ENCODE measurements around the gene THOC1. TPM values are rescaled to one million over a fixed set of nuclear protein-coding genes. Genes with fewer than 3 reads are reported as not detected.
A peak's percentile ranks its signal among the peaks of the same experiment; 100 is the strongest.

Gene THOC1
- total and polyA plus RNA-seq, 2 experiments from 2014 or later: 73.0 to 108 TPM

DNA sequence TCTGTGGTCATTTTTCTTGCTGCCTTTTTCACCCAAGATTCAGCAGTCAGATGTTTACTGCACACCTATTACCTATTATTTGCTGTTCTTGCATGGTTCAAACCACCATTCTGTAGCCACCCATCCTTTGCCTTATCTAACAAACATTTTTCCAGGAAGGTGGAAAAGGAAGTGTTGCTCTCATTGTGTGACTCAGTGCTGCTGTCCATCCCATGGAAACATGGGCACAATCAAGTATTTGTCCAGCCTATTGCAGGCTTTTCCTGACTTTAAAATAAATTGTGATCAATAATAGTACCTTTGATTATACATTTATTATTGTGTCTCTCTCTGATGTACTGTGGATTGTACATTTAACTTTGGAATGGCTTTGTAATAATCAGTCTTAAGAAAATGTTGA is 56.3 kb downstream of the THOC1 start (continued):
- TF ChIP-seq, protein P1, sequence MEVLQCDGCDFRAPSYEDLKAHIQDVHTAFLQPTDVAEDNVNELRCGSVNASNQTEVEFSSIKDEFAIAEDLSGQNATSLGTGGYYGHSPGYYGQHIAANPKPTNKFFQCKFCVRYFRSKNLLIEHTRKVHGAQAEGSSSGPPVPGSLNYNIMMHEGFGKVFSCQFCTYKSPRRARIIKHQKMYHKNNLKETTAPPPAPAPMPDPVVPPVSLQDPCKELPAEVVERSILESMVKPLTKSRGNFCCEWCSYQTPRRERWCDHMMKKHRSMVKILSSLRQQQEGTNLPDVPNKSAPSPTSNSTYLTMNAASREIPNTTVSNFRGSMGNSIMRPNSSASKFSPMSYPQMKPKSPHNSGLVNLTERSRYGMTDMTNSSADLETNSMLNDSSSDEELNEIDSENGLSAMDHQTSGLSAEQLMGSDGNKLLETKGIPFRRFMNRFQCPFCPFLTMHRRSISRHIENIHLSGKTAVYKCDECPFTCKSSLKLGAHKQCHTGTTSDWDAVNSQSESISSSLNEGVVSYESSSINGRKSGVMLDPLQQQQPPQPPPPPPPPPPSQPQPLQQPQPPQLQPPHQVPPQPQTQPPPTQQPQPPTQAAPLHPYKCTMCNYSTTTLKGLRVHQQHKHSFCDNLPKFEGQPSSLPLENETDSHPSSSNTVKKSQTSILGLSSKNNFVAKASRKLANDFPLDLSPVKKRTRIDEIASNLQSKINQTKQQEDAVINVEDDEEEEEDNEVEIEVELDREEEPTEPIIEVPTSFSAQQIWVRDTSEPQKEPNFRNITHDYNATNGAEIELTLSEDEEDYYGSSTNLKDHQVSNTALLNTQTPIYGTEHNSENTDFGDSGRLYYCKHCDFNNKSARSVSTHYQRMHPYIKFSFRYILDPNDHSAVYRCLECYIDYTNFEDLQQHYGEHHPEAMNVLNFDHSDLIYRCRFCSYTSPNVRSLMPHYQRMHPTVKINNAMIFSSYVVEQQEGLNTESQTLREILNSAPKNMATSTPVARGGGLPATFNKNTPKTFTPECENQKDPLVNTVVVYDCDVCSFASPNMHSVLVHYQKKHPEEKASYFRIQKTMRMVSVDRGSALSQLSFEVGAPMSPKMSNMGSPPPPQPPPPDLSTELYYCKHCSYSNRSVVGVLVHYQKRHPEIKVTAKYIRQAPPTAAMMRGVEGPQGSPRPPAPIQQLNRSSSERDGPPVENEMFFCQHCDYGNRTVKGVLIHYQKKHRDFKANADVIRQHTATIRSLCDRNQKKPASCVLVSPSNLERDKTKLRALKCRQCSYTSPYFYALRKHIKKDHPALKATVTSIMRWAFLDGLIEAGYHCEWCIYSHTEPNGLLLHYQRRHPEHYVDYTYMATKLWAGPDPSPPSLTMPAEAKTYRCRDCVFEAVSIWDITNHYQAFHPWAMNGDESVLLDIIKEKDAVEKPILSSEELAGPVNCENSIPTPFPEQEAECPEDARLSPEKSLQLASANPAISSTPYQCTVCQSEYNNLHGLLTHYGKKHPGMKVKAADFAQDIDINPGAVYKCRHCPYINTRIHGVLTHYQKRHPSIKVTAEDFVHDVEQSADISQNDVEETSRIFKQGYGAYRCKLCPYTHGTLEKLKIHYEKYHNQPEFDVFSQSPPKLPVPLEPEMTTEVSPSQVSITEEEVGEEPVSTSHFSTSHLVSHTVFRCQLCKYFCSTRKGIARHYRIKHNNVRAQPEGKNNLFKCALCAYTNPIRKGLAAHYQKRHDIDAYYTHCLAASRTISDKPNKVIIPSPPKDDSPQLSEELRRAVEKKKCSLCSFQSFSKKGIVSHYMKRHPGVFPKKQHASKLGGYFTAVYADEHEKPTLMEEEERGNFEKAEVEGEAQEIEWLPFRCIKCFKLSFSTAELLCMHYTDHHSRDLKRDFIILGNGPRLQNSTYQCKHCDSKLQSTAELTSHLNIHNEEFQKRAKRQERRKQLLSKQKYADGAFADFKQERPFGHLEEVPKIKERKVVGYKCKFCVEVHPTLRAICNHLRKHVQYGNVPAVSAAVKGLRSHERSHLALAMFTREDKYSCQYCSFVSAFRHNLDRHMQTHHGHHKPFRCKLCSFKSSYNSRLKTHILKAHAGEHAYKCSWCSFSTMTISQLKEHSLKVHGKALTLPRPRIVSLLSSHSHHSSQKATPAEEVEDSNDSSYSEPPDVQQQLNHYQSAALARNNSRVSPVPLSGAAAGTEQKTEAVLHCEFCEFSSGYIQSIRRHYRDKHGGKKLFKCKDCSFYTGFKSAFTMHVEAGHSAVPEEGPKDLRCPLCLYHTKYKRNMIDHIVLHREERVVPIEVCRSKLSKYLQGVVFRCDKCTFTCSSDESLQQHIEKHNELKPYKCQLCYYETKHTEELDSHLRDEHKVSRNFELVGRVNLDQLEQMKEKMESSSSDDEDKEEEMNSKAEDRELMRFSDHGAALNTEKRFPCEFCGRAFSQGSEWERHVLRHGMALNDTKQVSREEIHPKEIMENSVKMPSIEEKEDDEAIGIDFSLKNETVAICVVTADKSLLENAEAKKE (CRISPR knock-in tag; IDR thresholded peaks at IDR 0.05): no peak
- TF ChIP-seq STAT1 (IDR thresholded peaks at IDR 0.05; ENCODE audit: unreplicated experiment): no peak
- no peak for TF ChIP-seq JUNB (IDR thresholded peaks at IDR 0.05; ENCODE audit: unreplicated experiment)
- no peak for TF ChIP-seq EZH2phosphoT487 (IDR thresholded peaks at IDR 0.05; ENCODE audit: unreplicated experiment)
- no peak for TF ChIP-seq ZNF114 (CRISPR knock-in tag; IDR thresholded peaks at IDR 0.05)
- no peak for TF ChIP-seq NANOG (IDR thresholded peaks at IDR 0.05; ENCODE audit: borderline replicate concordance)
- TF ChIP-seq CREB1 (CRISPR knock-in tag; IDR thresholded peaks at IDR 0.05; ENCODE audit: low read depth): no peak

DNA sequence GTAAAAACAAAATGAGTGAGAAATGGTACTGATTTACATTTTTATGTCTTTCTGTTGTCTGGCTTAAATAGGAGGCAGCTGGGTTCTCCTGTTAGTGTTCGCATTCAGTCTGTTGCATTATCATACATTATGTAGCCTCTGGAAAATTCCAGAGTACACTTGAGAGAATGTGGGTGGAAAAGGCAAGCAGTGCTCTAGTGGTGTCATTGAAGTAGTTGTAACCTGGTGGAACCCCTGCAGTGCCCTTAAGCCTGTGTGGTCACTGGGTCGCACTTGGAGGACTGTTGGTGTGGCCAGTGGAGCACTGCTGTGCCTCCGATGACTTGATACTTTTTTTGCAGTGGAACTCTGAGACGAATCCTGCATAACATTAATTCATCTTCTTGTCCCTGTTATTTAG is 57.1 kb downstream of the THOC1 start:
- H3K9me2 ChIP-seq (ENCODE audit: insufficient read depth): no peaks in the 10 kb centered on the region
- no peaks in the 10 kb centered on the region for H3K27me3 ChIP-seq (ENCODE audit: insufficient read depth)
- H2AFZ ChIP-seq: no peak overlapping the region
- H3K36me3 ChIP-seq (ENCODE audit: insufficient read depth): peaks cover 37% of the 10 kb centered on the region
- ATAC-seq: peak; percentile 71
- DNase-seq (ENCODE audit: low spot score): peak; percentile 26
- Mint-ChIP-seq H3K4me3 (no peak overlapping the region), H3K4me1 (peaks cover 26% of the 10 kb centered on the region; the same call in 2 of the 3 replicates), H3K27me3 (ENCODE audit: insufficient read depth, low read depth, poor library complexity) (no peaks in the 10 kb centered on the region), H3K9me3 (no peaks in the 10 kb centered on the region), H3K27ac (peak overlapping the region; percentile 82), H3K36me3 (ENCODE audit: low read depth) (peaks cover 63% of the 10 kb centered on the region)
- peaks cover 17% of the 10 kb centered on the region for H3K4me1 ChIP-seq (ENCODE audit: insufficient read depth)
- no peaks in the 10 kb centered on the region for H3F3A ChIP-seq (replicated peaks; ENCODE audit: low read depth)
- no peak overlapping the region for H3K4me3 ChIP-seq
- peaks cover 7% of the 10 kb centered on the region; the same call in 1 of the 2 replicates for H4K20me1 ChIP-seq (replicated peaks; ENCODE audit: insufficient read depth)
- H3K4me2 ChIP-seq: no peak overlapping the region
- H3K79me2 ChIP-seq (replicated peaks; ENCODE audit: insufficient read depth): peaks cover 7% of the 10 kb centered on the region
- H3K27ac ChIP-seq (ENCODE audit: low read depth): no peak overlapping the region
- TF ChIP-seq, protein P1 (CRISPR knock-in tag; IDR thresholded peaks at IDR 0.05): no peak
- TF ChIP-seq EZH2 (IDR thresholded peaks at IDR 0.05; ENCODE audit: low read depth, unreplicated experiment): no peak
- TF ChIP-seq, protein P2, sequence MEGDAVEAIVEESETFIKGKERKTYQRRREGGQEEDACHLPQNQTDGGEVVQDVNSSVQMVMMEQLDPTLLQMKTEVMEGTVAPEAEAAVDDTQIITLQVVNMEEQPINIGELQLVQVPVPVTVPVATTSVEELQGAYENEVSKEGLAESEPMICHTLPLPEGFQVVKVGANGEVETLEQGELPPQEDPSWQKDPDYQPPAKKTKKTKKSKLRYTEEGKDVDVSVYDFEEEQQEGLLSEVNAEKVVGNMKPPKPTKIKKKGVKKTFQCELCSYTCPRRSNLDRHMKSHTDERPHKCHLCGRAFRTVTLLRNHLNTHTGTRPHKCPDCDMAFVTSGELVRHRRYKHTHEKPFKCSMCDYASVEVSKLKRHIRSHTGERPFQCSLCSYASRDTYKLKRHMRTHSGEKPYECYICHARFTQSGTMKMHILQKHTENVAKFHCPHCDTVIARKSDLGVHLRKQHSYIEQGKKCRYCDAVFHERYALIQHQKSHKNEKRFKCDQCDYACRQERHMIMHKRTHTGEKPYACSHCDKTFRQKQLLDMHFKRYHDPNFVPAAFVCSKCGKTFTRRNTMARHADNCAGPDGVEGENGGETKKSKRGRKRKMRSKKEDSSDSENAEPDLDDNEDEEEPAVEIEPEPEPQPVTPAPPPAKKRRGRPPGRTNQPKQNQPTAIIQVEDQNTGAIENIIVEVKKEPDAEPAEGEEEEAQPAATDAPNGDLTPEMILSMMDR (conservative IDR thresholded peaks at IDR 0.05; ENCODE audit: low read depth in 2 of 2): no peak

Data from GM23338 (cell line).